Retina (tissue), 1 donor: ENCODE measurements around the gene RASSF1.

ENCODE experiments used
- DNase-seq: peaks from one replicate; pipeline ENCODE4 v3.0.0-alpha.2; 2016

RASSF1 gene

GRCh38 chr3:50341996-50342650 lies 1.5 kb upstream of the RASSF1 start:
- no peak for DNase-seq

- no peak for DNase-seq
Measured at GRCh38 chr3:50341537-50341936, 901 bp upstream of the RASSF1 start.

- no peak for DNase-seq
Measured at GRCh38 chr3:50340147-50340447, 539 bp downstream of the RASSF1 start.

- DNase-seq, result no peak
Measured at GRCh38 chr3:50339485-50340146, 1.0 kb downstream of the RASSF1 start.

GRCh38 chr3:50338965-50339364 lies 1.7 kb downstream of the RASSF1 start:
- no peak for DNase-seq

GRCh38 chr3:50337175-50337861 lies 3.3 kb downstream of the RASSF1 start:
- peak; percentile 97 for DNase-seq

GRCh38 chr3:50336452-50337174 lies 4.0 kb downstream of the RASSF1 start:
- no peak for DNase-seq

- no peak for DNase-seq
Measured at GRCh38 chr3:50334339-50335075, 6.1 kb downstream of the RASSF1 start.

GRCh38 chr3:50333744-50334328 lies 6.8 kb downstream of the RASSF1 start:
- DNase-seq, result no peak

- no peak for DNase-seq
Measured at GRCh38 chr3:50331364-50331907, 9.2 kb downstream of the RASSF1 start.

- DNase-seq, result no peak
Measured at GRCh38 chr3:50330330-50330729, 10.3 kb downstream of the RASSF1 start.

- peak; percentile 96 for DNase-seq
Measured at GRCh38 chr3:50327943-50328691, 12.5 kb downstream of the RASSF1 start, which contains the start of gene TUSC2. TUSC2 (minus strand) TSS chr3:50328223; CDS start chr3:50328099, 124 bp downstream.

- no peak for DNase-seq
Measured at GRCh38 chr3:50327129-50327528, 13.5 kb downstream of the RASSF1 start.

GRCh38 chr3:50326182-50326541 lies 14.5 kb downstream of the RASSF1 start:
- DNase-seq, result no peak

GRCh38 chr3:50325497-50326181 lies 15.0 kb downstream of the RASSF1 start:
- DNase-seq, result no peak

GRCh38 chr3:50325113-50325480 lies 15.5 kb downstream of the RASSF1 start:
- no peak for DNase-seq

- peak; percentile 76 for DNase-seq
Measured at GRCh38 chr3:50324351-50325112, 16.1 kb downstream of the RASSF1 start.

GRCh38 chr3:50323614-50324199 lies 16.9 kb downstream of the RASSF1 start:
- DNase-seq, result no peak

- DNase-seq, result no peak
Measured at GRCh38 chr3:50323092-50323600, 17.5 kb downstream of the RASSF1 start.
